ENCODE measurements around the gene FCHO1.
"Not testable (repeated sequence)": the region's sequence is repeated elsewhere in the genome, so short reads cannot be mapped to it uniquely, and the experiment has no call there.

The FCHO1 gene

GRCh38 chr19:17762505-17763229, 11.4 kb downstream of the FCHO1 start:
- FAIRE-seq (no peak), DNase-seq (ENCODE audit: low spot score) (peak; percentile 20)

- no peak for DNase-seq (ENCODE audit: low spot score)
- FAIRE-seq, result no peak
These were observed 13.1 kb downstream of the FCHO1 start for GRCh38 chr19:17764348-17764747.

- DNase-seq (ENCODE audit: low spot score), result no peak
- FAIRE-seq, result no peak
These were observed 13.9 kb downstream of the FCHO1 start for GRCh38 chr19:17765069-17765618.

GRCh38 chr19:17766543-17767131, 15.4 kb downstream of the FCHO1 start:
- DNase-seq (ENCODE audit: low spot score) (peak; percentile 61), FAIRE-seq (no peak)

- DNase-seq (ENCODE audit: low spot score) (no peak), FAIRE-seq (no peak)
These were observed 16.3 kb downstream of the FCHO1 start for GRCh38 chr19:17767559-17767958.

GRCh38 chr19:17770613-17771012, 19.3 kb downstream of the FCHO1 start:
- no peak for DNase-seq (ENCODE audit: low spot score)
- no peak for FAIRE-seq

GRCh38 chr19:17772172-17772571, 20.9 kb downstream of the FCHO1 start:
- FAIRE-seq (no peak), DNase-seq (ENCODE audit: low spot score) (no peak)

- no peak for FAIRE-seq
- DNase-seq (ENCODE audit: low spot score), result no peak
These were observed 24.1 kb downstream of the FCHO1 start for GRCh38 chr19:17775245-17775927.

- FAIRE-seq, result no peak
These were observed 24.9 kb downstream of the FCHO1 start for GRCh38 chr19:17775991-17776803.

GRCh38 chr19:17777840-17778239, 26.6 kb downstream of the FCHO1 start:
- FAIRE-seq; DNase-seq (ENCODE audit: low spot score): not testable (repeated sequence)

More at GRCh38 chr19:17775991-17776803, 24.9 kb downstream of the FCHO1 start:
- DNase-seq (ENCODE audit: low spot score), result no peak

GRCh38 chr19:17778251-17778967, 27.1 kb downstream of the FCHO1 start:
- FAIRE-seq (no peak), DNase-seq (ENCODE audit: low spot score) (no peak)

- FAIRE-seq (no peak), DNase-seq (ENCODE audit: low spot score) (no peak)
These were observed 28.0 kb downstream of the FCHO1 start for GRCh38 chr19:17778968-17779929.

GRCh38 chr19:17780781-17781180, 29.5 kb downstream of the FCHO1 start:
- no peak for FAIRE-seq
- DNase-seq (ENCODE audit: low spot score), result no peak

GRCh38 chr19:17783721-17784120, 32.4 kb downstream of the FCHO1 start:
- FAIRE-seq; DNase-seq (ENCODE audit: low spot score): not testable (repeated sequence)

GRCh38 chr19:17784201-17785008, 33.1 kb downstream of the FCHO1 start:
- DNase-seq (ENCODE audit: low spot score) (peak; percentile 20), FAIRE-seq (no peak)

GRCh38 chr19:17787274-17787913, 36.1 kb downstream of the FCHO1 start:
- DNase-seq (ENCODE audit: low spot score), result no peak
- no peak for FAIRE-seq

GRCh38 chr19:17788632-17789031, 37.4 kb downstream of the FCHO1 start:
- FAIRE-seq, result no peak
- DNase-seq (ENCODE audit: low spot score), result no peak

Data from RCC 7860 (cell line).